ENCODE data around the gene ADAT1.

The ADAT1 gene

DNA sequence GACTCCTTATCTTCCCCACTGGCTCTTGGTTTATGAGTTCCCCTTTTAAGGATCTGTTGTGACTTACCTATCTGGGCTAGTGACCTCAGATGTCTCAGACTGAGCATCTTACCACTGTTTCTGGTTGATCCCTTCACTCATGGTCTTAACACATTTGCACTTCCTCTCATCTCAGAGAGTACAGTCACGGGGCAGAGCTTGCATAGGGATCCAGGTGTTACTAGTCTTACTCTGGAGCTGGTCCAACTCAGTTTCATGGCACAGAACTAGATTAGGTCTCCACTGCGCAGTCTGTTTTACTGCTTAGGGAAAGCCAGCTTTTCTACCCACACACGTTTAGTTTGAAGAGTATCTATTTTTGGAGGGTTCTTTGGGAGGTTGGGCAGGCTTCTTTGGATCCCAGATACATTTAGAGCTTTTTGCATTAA is 46.7 kb downstream of the ADAT1 start:
- no peak for DNase-seq (ENCODE audit: low spot score)

- no peak for DNase-seq (ENCODE audit: low spot score)
Measured at GRCh38 chr16:75575958-75576357, 47.1 kb downstream of the ADAT1 start.

- DNase-seq (ENCODE audit: low spot score), result no peak
Measured at GRCh38 chr16:75573955-75574354, 49.1 kb downstream of the ADAT1 start.

DNA sequence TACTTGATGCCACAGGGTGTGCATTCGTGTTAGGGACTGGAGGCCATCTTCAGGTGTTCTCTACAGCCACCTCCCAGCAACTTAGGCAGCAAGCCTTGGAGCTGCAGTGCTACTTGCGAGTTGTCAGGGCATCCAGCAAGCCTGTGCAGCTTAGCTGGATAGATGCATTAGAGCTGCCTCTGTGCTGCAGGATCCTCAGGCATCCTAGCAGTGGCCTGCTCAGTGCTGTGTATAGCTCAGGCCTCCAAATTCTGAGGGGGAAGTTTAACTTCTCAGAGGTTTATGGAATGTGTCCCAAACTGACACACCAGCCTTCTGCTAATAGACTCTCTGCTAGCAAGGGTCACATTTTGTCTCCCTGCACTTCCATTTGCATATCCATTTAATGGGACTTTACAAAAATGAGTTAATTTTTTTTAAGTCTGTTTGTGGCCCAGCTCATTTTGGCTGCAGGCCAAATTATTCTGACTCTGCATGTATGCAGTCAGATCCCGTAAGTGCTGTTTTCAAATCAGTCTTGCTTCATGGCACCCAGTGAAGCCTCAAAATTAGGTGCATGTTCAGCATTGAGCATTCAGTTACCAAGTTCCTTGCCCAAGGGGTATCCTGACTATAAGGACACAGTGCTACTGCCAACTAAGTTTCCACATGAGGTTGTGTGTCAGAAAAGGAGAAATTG is 50.1 kb downstream of the ADAT1 start:
- no peak for DNase-seq (ENCODE audit: low spot score)

DNA sequence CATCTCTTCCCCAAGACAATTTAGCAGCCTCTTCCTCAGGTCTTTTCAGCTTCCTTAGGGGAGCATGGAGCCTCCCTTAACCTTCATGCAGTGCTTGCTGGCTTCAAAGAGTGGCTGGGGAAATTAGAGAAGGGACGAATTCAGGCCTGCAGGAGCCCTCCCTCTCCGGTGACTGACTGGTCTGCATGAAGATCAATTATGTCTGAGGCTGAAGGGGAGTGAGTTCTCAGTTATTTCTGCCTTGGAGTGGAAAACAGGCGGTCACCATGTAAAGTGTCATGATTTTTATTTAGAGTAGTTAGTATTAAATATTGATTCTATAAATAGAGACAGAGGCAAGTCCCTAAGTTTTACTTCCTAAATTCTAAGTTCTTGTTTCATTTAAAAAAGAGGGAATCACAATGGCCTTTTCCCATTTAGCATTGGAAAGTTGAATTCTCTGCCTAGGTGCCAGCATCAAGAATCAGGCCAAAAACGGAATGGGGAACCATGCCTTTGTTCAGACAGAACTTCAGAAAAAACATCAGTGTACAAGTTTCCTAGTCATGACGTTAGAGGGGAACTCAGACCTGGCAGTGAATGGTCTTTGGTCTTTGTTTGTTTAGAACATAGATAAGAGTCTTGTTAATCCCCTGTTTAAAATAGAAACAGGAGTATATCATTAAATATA is 52.5 kb downstream of the ADAT1 start:
- no peak for DNase-seq (ENCODE audit: low spot score)

GRCh38 chr16:75567911-75568310 is 55.2 kb downstream of the ADAT1 start:
- no peak for DNase-seq (ENCODE audit: low spot score)

DNA sequence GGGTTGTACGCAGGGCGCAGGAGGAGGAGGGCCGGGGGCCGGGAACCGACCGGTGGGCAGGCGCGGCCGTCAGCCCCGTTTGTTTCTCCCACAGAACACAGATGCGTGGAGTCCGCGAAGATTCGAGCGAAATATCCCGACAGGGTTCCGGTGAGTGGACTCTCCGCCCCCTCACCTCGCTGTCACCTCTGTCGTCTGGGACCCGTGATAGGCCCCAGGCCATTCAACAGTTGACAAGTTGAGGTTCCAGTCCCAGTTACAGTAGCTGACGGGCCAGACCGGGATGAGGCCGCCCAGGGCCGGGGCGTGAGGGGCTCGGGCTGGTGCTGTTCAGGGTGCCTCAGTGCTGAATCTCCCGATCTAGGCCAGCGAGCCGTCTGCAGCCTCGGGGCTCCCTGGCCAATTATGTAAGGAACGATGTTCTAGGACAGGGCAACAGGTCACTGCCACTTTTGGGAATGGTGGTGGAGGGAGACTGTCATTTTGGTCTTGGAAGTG is 56.3 kb downstream of the ADAT1 start:
- DNase-seq (ENCODE audit: low spot score), result no peak

DNA sequence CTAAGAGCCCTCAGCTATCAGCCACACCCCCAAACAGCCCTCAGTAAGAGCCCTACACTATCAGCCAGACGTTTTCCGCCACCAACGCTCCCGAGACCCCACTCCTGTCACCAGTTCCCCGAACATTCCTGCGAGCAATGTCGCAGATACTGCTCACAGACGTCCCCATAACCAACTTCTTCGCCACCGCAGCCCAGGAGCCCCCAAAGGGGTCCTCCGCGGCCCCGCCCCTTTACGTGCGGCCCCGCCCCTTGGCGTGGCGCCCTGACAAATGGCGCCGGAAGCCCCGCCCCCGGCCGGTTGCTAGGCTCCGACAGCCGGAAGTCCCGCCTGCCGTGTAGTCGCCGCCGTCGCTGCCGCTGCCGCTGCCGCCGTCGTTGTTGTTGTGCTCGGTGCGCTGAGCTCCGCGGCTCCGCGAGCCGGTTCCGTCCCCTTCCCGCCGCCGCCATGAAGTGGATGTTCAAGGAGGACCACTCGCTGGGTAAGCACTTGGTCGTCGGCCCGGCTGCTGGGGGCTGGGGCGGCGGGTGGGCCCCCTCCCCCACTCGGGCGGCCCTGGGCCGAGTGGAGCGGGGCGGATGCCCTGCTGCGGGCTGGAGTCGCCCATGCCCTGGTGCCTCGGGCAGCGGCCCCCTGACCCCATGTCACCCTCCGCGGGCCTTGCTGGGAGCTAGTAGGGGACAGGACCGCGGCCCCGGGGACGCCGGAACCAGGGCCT is 56.9 kb downstream of the ADAT1 start, which contains the start of gene GABARAPL2:
Gene GABARAPL2, plus strand, starts transcription at position 340 of the 718 bp plus-strand sequence. Its CDS starts 108 bp downstream, at position 448.
- peak; percentile 80 for DNase-seq (ENCODE audit: low spot score)

DNA sequence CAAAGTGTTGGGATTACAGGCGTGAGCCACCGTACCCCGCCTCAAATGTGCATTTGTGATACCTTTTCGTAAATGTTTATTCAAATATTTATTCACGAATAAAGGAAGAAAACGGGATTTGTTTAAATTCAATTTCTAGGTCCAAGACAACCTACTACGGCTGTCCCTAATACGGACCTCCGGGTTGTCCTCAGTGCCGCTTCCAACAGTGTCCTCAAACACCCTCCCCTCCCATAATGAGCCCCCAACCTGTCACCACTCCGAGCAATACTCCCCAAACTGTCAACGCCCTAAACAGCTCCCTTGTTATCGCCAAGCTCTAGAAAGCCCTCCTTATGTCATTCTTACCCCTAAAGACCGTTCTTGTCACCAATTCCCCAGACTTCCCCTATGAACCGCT is 57.4 kb downstream of the ADAT1 start:
- no peak for DNase-seq (ENCODE audit: low spot score)

DNA sequence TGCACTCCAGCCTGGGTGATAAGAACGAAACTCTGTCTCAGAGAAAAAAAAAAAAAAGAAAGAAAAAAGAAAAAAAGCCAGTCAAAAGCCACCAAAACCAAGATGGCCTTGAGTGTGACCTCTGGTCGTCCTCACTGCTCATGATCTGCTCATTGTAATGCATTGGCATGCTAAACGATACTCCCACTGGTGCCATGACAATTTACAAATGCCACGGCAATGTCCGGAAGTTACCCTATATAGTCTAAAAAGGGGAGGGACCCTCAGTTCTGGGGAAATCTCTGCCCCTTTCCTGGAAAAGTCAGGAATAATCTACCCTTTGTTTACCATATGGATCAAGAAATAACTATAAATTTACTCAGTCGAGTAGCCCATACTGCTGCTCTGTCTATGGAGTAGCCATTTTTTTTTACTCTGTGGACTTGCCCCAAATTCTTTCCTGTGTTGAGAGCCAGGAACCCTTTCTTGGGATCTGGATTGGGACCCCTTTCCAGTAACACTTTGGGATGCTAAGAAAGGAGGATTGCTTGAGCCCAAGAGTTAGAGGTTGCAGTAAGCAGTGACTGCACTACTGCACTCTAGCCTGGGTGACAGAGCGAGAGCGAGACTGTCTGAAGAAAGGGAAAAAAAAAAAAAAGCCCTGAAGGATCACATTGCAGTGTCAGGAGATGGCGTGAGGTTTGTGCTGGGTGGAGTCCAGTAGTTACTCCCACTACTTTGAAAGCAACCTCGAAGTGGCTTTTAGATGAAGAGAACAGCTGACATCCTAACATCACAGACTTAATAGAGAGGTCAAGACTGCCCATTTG is 63.3 kb downstream of the ADAT1 start:
- DNase-seq (ENCODE audit: low spot score), result no peak

- DNase-seq (ENCODE audit: low spot score), result no peak
Measured at GRCh38 chr16:75558846-75559401, 64.2 kb downstream of the ADAT1 start.

DNA sequence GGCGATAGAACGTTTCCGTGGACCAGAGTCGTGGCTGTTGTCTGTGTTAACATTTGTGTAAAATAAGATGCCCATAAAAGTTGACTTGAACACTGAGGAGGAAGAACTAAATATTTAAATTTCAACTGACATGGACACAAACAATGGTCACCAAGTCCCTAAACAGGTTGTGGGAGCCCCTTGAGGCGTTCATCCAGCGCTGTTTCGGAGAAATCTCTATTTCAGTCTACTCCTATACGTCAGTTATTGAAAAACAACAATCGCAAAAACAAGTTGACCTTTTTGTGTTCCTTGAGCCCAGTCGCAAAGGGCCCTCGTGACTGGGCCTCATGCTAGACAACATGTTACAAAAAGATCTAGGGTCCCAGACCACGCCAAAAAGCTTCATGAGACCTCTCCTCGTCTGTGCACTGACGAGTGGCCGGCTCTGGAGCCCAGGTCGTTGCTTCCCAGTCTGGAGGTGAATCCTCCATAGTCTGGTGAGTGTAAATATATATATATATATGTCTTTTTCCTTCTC is 66.6 kb downstream of the ADAT1 start:
- no peak for DNase-seq (ENCODE audit: low spot score)

DNA sequence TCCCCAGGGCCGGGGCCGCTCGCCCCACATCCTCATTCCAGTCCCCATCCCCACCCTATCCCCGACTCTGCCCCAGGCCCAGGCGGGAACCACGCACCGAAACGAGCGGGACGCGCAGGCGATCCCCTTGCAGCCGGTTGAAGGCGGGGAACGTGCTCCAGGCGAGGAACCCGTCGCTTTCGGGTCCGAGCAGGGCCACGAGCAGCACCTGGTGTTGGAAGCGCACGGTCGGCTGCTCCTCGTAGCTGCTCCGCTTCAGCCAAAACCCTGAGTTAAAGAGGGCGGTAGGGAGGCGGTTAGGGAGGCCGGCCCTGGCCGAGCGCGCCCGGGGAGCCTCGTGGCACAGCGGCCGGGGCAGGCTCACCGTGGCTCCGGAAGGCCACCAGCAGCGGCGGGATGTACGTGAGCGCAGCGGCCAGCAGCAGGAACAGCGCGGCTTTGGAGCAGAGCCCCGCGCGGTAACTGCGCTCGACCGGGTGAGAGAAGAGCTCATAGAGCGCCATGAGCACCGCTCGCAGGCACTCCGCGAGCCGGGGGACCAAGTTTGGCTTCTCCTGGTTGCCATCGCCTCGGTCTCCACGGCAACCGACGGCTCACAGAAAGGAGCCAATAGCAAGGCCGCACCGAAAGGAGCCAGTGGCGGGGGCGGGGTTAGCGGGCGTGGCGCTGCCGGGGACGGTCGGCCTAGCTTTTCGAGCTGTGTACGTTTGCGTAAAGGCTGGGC is 67.2 kb downstream of the ADAT1 start, which contains the start of gene TMEM231:
Gene TMEM231, minus strand, starts transcription at position 546 of the 724 bp plus-strand sequence. Its CDS starts 43 bp downstream, at position 503.
- peak; percentile 87 for DNase-seq (ENCODE audit: low spot score)

GRCh38 chr16:75555213-75555706 is 67.8 kb downstream of the ADAT1 start:
- DNase-seq (ENCODE audit: low spot score), result peak; percentile 86

GRCh38 chr16:75552951-75553350 is 70.1 kb downstream of the ADAT1 start:
- no peak for DNase-seq (ENCODE audit: low spot score)

GRCh38 chr16:75550211-75550662 is 72.8 kb downstream of the ADAT1 start:
- peak; percentile 63 for DNase-seq (ENCODE audit: low spot score)
